GM10248 (cell line): ENCODE measurements around the gene SLC38A3.

Experiments used
- CTCF ChIA-PET: fragments of 300-600 bp; sonication (Branson Sonifier 250); formaldehyde crosslinking; extraction: SDS; loops from one replicate; lab custom pipeline; 2021; ENCODE audit warnings: antibody characterized with exemption; lab: Yijun Ruan, JAX
- POLR2A ChIA-PET: fragments of 350-650 bp; sonication (Branson Sonifier 250); formaldehyde crosslinking; extraction: SDS; loops from one replicate; lab custom pipeline; 2020; ENCODE audit warnings: antibody characterized with exemption; lab: Yijun Ruan, JAX
- DNase-seq: peaks from one replicate; pipeline ENCODE4 v3.0.0; 2012; ENCODE audit errors: extremely low spot score
- CTCF ChIP-seq: IDR thresholded peaks from 2 replicates; pipeline ENCODE4 v1.5.1; 2012; ENCODE audit warnings: mild to moderate bottlenecking, low read depth; ENCODE audit errors: extremely low read depth, missing control alignments, control extremely low read depth

Gene SLC38A3

GRCh38 chr3:50217681-50218080, 12.6 kb downstream of the SLC38A3 start:
- POLR2A ChIA-PET: no interaction called here
- no peak for DNase-seq
- CTCF ChIA-PET: interaction anchor here (1.1 to 26.7 kb wide), 4 partner anchors 9 to 29 kb away, joined by 3 to 393 read pairs (median 34); partner anchors contain the start of gene GNAT1
- TF ChIP-seq CTCF: no peak

GRCh38 chr3:50218448-50218847, 13.4 kb downstream of the SLC38A3 start:
- no peak for TF ChIP-seq CTCF
- ChIA-PET CTCF (interaction anchor here (1.2 to 26.7 kb wide), 5 partner anchors 9 to 96 kb away, joined by 3 to 393 read pairs (median 10); partner anchors contain the start of gene GNAT1), POLR2A (no interaction called here)
- no peak for DNase-seq

- no peak for TF ChIP-seq CTCF
- no peak for DNase-seq
- ChIA-PET CTCF (interaction anchor here (1.2 to 26.7 kb wide), 5 partner anchors 8 to 97 kb away, joined by 3 to 393 read pairs (median 10); partner anchors contain the start of gene GNAT1), POLR2A (no interaction called here)
Observed at GRCh38 chr3:50219285-50219684, 14.2 kb downstream of the SLC38A3 start.

- no peak for TF ChIP-seq CTCF
- ChIA-PET CTCF (interaction anchor here (0.7 to 26.7 kb wide), 4 partner anchors 11 to 680 kb away, joined by 3 to 393 read pairs (median 4); partner anchors contain the start of gene GNAT1), POLR2A (no interaction called here)
- DNase-seq: no peak
Observed at GRCh38 chr3:50220109-50220508, 15.0 kb downstream of the SLC38A3 start.

- no peak for DNase-seq
- POLR2A ChIA-PET: no interaction called here
Observed at GRCh38 chr3:50221051-50221410, 16.0 kb downstream of the SLC38A3 start.

GRCh38 chr3:50221411-50222168, 16.5 kb downstream of the SLC38A3 start:
- DNase-seq: no peak
- peak; percentile 15 for TF ChIP-seq CTCF
- ChIA-PET CTCF (interaction anchor here (0.9 to 26.7 kb wide), 8 partner anchors 9 to 51 kb away, joined by 3 to 393 read pairs (median 4); partner anchors contain the start of gene GNAT1), POLR2A (no interaction called here)

More at GRCh38 chr3:50221051-50221410, 16.0 kb downstream of the SLC38A3 start:
- TF ChIP-seq CTCF: no peak
- CTCF ChIA-PET: interaction anchor here (0.7 to 26.7 kb wide), 9 partner anchors 8 to 681 kb away, joined by 3 to 393 read pairs (median 3); partner anchors contain the start of gene GNAT1
